EH (cell line): ENCODE measurements around the gene KCTD10.
"Not testable (repeated sequence)": the region's sequence is repeated elsewhere in the genome, so short reads cannot be mapped to it uniquely, and the experiment has no call there.

Source experiments
- DNase-seq: peaks from one replicate; pipeline ENCODE4 v3.0.0-alpha.2; 2015; ENCODE audit warnings: low read depth

KCTD10 gene

GRCh38 chr12:109421355-109422087 is 55.6 kb downstream of the KCTD10 start:
- no peak for DNase-seq

GRCh38 chr12:109418848-109419480 is 58.1 kb downstream of the KCTD10 start:
- DNase-seq, result no peak

- DNase-seq, result not testable (repeated sequence)
These were observed 71.0 kb downstream of the KCTD10 start for GRCh38 chr12:109406147-109406546.

GRCh38 chr12:109404841-109405240 is 72.3 kb downstream of the KCTD10 start:
- not testable (repeated sequence) for DNase-seq
